ENCODE results near the gene ZNF511.

ZNF511 gene

DNA sequence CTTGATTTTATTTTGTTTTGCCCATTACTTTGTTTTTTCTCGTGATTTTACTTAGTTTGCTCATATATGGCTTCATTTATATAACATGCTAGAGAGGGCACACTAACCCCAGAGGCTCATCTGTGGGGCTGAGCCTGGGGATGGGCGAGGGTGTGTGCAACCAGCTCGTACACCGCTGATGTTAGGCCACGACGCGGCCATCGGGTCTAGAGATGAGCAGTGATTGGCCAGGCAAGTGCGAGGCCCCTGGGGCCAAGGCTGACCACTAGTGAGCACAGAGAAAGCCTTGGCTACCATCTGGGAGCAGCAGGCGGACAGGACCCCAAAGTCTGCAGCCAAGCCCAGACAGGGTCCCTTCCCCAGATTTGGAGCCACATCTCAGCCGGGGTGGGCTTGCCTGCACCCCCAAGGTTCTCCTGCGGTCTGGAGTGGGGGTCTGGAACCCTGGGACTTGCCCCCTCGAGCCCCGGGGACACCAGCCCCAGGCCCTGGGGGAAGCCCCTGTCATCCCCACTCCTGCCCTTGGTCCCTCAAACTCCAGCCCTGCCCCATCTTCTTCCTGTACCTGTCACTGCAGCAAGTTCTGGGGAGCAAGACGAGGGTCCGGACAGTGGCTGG is 45.4 kb downstream of the ZNF511 start:
- DNase-seq (ENCODE audit: low read depth), result no peak

DNA sequence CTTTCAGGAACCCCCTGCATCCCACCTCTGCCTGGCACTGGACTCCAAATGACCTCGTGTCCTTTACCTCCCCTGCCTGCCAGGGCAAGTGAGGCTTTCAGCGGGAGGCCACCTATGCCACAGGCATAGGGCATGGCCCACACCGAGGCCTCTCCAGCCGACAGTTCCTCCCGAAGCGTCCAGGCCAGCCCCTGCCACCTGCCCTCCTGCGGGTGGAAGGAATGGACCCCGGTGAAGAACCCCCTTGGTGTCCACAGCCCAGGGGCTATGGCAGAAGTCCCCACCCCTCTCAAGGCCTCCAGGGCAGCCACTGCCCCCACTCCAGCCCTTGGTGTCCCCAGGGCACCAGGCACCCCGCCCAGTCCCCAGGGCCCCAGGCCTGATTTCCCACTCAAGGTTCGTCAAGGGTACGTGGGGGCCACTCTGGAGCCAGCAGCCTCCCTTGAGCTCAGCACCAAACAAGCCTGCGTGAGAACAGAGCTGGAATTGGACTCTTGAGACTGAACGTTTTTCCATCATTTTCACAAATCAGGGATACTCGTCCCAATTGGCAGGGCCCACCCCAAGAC is 46.0 kb downstream of the ZNF511 start:
- DNase-seq (ENCODE audit: low read depth), result no peak

DNA sequence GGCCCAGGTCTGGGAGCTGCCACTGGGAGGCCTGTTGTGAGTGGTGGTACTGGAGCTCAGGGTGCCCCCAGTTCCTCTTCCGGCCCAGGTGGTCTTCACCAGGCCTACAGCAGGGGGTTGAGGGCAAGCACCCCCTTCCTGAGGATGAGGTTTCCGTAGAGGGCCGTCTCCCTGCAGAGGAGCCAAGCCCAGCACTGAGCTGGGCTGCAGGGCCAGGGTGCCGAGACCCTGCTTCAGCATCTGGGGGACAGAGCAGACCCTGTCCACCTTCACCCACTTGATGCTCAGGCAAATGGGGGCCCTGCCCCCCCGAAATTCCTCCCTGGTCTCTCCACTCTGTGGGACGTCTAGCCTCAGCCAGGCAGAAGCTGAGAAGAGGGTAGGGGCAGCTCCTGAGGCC is 46.6 kb downstream of the ZNF511 start:
- no peak for DNase-seq (ENCODE audit: low read depth)

DNA sequence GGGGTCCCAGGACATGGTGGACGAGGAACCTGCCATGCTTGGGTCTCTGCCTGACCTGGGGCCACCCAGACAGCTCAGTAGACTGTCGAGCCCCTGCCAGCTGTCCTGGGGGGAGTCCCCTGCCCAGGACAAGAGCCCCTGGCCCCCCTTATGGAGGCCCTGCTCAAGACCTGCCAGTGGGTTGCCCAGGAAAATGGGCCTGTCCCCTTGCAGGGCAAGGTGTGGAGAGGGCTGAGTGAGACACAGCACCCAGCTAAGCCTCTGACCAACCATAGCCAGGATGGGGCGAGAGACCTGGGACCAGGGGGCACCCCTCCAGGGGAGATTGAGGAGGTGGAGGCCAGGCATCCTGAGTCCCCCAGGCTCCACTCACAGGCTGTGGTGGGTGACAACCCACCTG is 47.3 kb downstream of the ZNF511 start:
- no peak for DNase-seq (ENCODE audit: low read depth)

DNA sequence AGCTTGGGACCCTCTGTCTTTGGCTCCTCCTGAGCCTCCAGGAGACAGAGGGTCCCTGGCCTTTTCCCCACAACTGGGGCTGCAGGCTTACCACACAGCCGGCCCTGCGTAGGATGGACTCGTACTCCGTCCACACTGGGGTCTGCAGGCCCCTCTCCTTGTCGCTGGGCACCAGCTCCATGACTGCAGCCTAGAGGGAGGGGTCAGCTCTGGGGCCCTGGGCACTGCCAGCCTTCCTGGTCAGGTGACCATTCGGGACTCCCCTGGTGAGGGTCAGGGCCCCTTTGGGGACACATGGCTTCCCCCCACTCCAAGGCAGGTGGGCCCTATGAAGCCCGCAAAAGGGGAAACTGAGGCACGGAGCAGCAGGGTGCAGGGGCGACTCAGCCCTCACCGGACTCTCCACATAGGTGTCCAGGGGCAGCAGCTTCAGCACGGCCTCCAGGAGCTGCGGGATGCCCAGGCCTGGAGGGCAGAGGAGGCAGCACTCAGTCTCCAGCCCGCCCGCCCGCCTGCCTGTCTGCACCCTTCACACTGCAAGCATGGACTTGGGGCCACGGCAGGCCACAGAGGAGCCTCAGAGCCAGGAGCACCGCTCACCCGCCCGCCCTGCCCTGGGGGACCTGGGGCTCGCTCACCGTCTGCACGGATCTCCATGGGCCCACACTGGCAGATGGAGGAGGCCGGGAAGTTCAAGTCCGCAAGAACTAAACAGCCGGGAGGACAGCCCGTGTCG is 48.0 kb downstream of the ZNF511 start:
- DNase-seq (ENCODE audit: low read depth), result no peak

DNA sequence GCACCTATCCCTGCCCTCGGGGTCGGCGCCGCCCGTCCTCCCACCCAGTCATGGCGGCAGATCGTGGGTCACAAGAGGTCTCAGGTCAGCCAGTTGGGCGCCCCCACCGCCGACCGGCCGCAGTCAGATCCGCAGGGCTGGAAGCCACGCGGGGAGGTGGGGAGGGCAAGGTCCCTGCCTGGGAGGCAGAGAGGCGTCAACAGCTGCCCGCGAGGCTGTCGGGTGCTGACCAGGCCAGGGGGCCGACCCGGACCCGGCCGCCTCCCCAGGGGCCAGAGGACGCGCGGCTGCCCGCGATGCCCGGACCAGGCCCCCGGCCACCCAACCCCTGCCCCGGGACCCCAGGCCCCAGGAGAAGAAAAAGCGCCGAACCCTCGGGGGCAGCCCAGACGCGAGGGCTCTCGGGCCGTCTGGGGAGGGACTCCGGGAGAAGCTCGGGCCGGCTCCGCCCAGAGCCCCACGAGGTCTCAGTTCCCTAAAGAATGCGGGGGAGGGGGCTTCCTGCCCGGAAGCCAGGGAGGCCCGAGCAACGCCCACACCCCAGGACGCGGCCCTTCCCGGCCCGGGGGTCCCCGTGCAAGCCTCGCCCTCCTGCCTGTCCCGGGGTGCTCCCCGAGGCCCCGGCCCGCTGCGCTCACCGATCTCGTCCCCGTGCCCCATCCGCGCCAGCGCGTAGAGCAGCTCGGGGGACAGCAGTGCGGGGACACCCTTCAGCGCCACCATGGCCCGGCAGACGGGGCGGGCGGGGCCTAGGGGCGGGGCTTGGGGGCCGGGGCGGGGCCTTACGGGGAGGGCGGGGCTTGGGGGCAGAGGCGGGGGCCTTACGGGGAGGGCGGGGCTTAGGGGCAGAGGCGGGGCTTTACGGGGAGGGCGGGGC is 48.8 kb downstream of the ZNF511 start, which contains the start of gene FUOM:
FUOM (minus strand) TSS at position 735 of the 877 bp plus-strand sequence; CDS start at position 723, 12 bp downstream.
- DNase-seq (ENCODE audit: low read depth), result peak; percentile 59

DNA sequence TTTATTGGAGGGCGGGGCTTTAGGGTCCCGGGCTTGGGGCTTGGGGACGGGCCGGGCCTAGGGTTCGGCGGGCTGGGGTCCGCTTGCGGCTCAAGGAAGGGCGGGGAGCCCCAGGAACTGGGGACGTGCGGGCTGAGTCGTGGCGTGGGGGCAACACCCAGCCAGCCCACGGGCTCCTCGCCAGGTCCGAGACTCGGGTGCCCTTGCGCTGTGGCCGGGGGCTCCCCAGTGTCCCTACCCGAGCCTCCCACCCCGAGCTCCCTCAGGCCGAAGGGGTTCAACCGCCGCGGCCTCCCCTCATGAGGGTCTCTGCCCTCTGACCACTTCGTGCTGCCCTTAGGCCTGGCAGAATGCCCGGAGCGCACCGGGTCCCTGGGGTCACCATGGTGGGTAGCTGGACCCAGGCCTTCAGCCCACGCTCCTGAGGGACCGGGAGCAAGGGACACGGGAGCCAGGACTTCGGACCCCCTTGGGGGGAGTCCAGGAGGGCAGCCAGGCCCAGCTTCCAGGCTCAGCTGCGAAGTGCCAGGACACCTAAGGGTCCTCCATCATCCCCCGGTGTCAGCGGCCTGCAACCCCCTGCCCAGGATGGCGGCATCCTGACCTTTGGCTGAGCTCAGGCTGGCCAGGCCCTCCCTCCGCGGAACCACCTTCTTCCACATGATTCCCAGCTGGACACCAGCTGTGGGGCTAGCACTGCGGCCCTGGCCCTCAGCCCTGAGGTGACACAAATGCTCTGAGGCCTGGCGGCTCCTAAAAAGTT is 49.6 kb downstream of the ZNF511 start:
- DNase-seq (ENCODE audit: low read depth), result no peak

DNA sequence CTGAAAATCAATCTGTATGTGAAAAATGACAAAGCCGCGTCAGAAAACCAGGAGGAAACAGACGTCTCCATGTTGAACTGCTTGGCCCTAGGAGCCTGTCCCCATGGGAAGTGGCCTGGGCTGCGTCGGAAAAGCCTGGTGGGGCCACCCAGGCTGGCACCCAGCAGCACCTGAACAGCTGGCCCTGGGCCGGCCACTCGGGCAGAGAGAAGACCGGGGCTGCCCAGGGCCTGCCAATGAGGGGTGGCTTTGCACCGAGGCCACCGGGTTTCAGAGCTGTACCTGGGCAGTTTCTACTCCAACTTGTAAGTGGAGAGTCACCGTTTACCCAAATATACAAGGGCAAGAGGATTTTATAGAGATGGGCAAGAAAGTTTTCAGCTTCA is 50.2 kb downstream of the ZNF511 start:
- DNase-seq (ENCODE audit: low read depth), result no peak

DNA sequence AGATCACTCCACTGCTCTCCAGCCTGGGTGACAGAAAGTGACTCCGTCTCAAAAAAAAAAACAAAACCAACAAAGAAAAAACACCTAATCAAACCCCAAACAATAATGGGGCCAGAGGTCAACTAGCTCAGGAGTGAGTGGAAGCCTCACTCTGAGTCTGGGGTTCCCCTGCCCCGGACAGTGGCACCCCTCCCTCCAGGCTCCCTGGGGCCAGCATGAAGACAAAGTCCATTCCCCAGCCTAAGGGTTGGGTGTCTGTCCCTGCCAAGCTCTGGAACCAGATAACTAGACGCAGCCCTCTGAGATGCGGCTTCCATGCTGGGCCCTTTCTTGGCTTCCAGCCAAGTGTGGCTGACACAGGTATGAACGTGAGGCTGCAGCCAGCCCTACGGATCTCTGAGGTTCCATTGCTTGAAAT is 50.8 kb downstream of the ZNF511 start:
- DNase-seq (ENCODE audit: low read depth), result peak; percentile 28

DNA sequence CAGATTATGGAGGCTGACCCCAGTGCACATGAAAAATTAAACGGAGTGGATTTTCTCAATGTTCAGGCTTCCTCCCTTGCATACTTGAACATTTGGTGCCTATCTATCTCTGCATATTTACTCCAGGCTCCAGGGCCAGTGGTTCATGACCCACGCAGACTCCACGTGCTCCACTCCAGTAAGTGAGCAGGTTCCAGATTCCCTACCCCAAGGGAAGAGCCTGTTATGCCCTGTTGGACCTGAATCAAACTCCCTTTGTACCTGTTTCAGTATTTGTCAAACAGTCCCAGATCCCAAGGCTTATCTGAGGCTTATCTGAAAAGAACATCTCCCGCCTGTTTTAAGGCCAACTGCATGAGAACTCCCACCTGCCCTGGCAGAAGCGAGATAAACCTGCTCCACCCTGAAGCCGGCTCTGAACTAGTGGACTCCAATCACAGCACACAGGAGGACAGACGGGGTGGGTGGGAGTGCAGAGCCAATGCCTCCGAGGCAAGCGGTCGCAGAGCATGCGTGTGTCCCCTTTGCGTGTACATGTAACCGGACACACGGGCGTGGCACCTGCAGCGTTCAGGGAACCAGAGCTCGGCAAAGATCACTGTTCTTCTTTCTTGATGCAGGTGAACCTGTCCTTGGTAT is 51.4 kb downstream of the ZNF511 start:
- DNase-seq (ENCODE audit: low read depth), result no peak

DNA sequence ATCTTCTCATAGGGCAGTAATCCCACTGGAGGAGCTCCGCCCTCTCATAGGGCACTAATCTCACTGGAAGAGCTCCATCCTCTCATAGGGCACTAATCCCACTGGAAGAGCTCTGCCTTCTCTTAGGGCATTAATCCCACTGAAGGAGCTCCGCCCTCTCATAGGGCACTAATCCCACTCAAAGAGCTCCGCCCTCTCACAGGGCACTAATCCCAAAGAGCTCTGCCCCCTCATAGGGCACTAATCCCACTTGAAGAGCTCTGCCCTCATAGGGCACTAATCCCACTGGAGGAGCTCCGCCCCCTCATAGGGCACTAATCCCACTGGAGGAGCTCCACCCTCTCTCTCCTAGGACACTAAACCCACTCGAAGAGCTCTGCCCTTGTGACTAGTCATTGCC is 52.5 kb downstream of the ZNF511 start:
- no peak for DNase-seq (ENCODE audit: low read depth)

DNA sequence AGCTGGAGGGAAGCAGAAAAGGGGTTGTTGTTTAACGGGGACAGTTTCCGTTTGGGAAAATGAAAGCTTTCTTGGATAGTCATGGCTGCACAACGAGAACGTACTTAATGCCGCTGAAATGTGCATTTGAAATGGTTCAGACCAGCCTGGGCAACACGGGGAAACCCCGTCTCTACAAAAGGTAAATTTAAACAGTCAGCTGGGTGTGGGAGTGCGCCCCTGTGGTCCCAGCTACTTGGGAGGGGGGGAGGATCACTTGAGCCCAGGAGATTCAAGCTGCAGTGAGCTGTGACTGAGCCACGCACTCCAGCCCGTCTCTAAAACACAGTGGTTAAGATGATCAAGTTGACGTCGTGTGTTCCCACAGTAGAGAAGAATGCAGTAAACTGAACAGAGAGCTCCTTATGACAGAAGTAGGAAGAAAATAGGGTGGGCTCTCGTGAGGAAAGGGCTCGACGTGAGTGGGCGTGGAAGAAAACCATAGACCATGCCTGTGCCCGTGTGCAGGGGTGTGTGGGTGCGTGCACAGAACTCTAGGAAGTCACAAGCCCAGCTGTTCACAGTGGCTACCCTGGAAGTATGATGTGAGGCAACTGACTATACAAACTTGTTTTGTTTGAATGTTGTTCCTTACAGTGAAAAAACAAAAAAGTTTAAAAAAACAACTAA is 53.2 kb downstream of the ZNF511 start:
- DNase-seq (ENCODE audit: low read depth), result no peak

All from T follicular helper cell (primary cell).